NCI-H2196 (cell line): ENCODE data around the gene AMY2B.
"Not testable (repeated sequence)": the region's sequence is repeated elsewhere in the genome, so short reads cannot be mapped to it uniquely, and the experiment has no call there.

Experiments used
- DNase-seq: peaks from one replicate; lab custom pipeline; 2025; ENCODE audit not compliant: unreplicated experiment; lab: John Stamatoyannopoulos, UW

AMY2B gene

DNA sequence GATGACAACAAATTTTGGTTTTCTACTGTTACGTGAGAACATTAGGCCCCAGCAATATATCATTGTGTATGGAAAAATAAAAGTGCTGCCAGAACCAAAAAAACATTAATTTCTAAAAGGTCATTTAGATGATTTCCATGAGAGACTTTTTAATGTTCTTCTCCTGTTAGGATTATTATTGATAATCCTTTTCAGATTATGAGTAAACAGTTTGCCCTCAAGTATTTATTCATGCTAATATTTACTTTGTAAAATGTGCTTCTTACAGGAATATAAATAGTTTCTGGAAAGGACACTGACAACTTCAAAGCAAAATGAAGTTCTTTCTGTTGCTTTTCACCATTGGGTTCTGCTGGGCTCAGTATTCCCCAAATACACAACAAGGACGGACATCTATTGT is at the start of gene AMY2B:
TSS of gene AMY2B (plus strand) at position 301 of the 400 bp plus-strand sequence. CDS start at position 315, 14 bp downstream.
- not testable (repeated sequence) for DNase-seq

DNA sequence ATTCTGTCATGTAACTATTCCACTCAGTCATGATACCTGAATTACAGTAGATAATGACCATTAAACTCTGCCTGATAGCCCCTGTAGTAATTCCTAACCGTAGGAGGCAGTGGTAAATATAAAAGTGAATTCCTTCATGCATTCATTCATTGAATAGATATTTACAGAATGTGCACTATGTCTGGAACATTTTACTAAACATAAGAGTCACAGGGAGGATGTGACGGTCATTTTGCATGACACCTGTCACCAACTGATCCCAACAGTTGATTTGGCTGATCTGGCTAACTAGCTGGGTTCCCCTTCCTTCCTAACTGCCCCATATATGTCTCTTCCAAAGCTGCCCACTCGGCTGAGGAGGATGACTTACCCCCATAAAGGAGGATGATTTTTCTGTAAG is 48.0 kb upstream of the AMY2B start:
- no peak for DNase-seq

DNA sequence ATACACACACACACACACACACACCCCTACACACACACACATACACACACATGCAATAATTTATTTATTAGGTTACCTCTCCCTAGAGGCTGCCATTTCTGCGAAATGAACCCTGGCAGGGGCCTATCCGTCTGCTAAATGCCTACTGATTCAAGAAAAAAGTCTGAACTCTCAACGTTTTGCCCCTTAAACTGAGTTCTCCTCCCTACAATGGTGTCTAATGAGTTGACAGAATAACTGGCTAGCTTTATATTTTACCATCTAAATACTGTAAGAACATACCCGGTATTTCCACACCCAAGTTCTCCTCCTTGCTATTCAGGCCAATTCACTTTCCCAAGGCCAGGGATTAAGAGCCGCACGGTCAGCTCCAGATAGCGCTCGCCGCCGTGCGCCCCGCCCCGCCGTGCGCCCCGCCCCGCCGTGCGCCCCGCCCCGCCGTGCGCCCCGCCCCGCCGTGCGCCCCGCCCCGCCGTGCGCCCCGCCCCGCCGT is 46.2 kb upstream of the AMY2B start:
- DNase-seq, result peak; percentile 53

DNA sequence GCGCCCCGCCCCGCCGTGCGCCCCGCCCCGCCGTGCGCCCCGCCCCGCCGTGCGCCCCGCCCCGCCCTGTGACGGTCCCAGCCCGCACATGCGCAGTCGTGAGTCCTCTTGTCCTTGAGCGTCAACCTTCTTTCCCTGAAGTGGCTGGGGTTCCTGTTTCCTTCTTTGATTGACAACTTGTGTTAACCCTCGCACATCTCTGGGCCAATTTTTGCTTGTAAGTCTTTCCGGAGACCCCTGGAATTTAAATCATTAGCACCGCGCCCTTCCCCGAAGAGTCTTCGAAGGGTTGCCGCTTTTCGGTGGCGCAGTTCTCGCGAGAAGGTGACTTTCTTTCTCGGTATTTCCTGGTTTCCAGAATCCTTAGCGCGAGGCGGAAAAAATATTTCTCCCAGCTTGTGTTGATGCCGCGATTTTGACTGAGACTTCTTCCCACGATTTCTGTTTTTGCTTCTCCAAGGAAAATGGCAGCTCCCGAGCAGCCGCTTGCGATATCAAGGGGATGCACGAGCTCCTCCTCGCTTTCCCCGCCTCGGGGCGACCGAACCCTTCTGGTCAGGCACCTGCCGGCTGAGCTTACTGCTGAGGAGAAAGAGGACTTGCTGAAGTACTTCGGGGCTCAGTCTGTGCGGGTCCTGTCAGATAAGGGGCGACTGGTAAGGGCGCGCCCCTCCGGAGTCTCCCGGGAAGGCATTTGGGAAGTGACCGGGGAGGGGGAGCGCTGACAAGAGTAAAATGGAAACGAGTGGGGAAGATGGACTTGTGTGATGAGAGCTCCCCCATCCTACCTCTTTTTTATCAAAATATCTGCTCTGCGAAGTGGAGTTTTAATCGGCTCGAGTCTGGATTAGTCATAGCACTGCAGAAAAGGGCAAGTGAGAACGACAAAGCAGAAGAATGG is 45.5 kb upstream of the AMY2B start, which contains the start of gene RNPC3:
TSS of gene RNPC3 (plus strand) at position 93 of the 901 bp plus-strand sequence. CDS start at position 465, 372 bp downstream.
- peak; percentile 93 for DNase-seq

DNA sequence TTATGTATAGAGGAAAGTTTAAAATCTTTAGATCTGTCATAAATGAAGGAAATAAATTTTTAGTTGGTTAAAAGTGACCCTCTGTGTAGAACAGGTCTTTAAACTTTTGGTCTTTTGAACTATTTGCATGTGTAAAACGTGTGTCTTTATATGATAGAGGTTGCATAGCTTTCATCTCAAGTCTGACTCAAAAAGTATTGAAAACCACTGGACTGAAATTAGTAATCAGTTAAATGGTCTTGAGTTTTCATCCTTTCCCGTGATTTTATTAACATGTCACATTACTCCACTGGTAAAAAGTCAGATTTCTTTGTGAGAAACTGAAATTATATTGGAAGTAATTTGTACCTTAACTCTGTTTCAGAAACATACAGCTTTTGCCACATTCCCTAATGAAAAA is 44.1 kb upstream of the AMY2B start:
- DNase-seq, result no peak

DNA sequence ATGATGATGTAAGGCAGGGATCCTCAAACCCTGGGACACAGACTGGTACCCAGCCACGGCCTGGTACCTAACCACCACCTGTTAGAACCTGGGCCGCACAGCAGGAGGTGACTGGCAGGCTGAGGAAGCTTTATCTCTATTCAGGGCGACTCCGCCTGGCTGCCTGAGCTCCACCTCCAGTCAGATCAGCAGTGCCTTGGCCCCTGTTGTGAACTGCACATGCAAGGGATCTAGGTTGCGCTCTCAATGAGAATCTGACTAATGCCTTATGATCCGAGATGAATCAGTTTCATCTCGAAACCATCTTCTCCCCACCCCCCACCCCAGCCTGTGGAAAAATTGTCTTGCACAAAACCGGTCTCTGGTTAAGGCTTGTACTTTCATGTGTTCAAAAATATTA is 41.6 kb upstream of the AMY2B start:
- DNase-seq, result no peak

DNA sequence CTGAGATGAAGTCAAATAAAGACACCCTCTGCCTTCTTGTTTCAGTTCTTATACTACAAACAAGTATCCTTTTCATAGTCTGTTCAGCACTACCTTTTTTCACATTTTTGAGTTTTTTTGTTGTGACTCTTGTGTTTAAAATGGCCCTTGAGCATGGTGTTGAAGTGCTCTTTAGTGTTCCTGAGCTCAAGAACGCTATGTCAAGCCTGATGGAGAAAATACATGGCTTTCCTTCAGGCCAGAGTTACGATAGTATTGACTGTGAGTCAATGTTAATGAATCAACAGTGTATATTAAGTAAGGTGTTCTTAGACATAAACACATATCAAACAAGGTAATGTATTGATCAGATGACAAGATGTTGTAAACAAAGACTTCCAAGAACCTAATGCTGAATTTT is 33.2 kb upstream of the AMY2B start:
- no peak for DNase-seq

DNA sequence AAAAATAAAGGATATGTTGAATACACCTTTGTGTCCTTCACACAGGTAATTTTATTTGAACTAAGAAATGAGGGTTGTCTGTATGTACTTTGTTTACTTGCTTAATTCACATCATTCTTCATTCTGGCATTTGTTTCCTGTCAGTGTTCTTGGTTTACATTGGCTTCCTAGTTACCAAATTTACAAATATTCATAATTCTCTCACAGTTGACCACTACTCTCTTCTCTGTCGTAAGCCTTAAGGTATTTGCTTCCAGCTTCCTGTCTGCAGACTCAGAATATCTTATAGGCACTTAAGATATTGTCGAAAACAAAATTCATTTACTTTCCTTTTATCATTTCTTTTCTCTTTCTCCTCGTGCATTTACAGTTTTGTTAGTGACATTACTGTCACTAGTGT is 30.0 kb upstream of the AMY2B start:
- DNase-seq, result no peak

DNA sequence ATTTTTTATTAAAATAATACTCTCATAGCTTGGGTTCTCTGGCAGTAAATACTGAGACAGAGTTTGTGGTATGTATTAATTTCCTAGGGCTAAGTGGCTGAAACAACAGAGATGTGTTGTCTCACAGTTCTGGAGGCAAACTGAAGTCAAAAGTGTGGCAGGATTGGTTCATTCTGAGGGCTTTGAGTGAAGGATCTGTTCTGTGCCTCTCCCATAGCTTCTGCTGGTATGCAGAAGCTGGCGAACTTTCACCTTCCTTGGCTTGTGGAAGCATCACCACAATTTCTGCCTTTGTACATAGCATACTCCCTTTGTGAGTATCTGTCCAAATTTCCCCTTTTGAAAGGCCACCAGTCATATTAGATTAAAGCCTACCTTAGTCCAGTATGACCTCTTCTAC is 24.9 kb upstream of the AMY2B start:
- no peak for DNase-seq

DNA sequence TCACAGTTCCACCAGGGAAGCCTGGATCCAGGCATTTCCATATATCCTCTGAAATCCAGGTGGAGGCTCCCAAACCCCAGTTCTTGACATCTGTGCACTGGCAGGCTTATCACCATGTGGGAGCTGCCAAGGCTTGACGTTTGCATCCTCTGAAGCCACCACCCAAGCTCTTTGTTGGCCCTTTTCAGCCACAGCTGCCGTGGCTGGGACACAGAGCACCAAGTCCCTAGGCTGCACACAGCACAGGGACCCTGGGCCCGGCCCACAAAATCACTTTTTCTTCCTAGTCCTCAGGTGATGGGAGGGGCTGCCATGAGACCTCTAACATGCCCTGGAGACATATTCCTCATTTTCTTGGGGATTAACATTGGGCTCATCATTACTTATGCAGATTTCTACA is 23.5 kb upstream of the AMY2B start:
- DNase-seq, result no peak

DNA sequence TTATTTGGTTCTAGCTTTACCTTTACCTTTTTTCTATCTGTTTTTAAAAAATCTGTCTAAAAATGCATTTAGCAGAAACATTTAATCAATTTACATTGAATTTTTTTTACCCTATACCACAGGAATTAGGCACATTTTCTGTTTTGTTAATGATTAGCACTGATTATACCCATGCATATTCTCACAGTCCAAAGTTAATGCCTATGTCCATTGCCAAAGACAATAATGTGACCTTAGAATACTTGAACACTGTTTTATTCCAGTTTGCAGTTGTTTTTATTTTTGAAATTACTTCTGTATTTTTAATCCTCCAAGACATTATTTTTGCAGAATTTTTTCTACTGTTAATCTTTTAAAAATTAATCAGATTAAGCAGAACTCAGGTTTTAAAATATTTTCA is 11.0 kb upstream of the AMY2B start:
- DNase-seq, result no peak

DNA sequence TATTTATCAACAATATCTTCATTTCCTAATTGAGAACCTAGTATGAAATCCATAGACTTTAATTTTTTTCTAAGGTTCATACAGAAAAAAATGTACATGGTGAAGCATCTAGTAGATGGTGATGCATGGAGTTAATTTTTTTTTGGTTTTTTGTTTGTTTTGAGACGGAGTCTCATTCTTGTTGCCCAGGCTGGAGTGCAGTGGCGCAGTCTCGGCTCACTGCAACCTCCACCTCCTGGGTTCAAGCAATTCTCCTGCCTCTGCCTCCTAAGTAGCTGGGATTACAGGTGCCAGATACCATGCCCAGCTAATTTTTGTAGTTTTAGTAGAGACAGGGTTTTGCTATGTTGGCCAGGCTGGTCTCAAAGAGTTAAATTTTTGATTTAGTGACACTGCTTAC is 10.3 kb upstream of the AMY2B start:
- not testable (repeated sequence) for DNase-seq

DNA sequence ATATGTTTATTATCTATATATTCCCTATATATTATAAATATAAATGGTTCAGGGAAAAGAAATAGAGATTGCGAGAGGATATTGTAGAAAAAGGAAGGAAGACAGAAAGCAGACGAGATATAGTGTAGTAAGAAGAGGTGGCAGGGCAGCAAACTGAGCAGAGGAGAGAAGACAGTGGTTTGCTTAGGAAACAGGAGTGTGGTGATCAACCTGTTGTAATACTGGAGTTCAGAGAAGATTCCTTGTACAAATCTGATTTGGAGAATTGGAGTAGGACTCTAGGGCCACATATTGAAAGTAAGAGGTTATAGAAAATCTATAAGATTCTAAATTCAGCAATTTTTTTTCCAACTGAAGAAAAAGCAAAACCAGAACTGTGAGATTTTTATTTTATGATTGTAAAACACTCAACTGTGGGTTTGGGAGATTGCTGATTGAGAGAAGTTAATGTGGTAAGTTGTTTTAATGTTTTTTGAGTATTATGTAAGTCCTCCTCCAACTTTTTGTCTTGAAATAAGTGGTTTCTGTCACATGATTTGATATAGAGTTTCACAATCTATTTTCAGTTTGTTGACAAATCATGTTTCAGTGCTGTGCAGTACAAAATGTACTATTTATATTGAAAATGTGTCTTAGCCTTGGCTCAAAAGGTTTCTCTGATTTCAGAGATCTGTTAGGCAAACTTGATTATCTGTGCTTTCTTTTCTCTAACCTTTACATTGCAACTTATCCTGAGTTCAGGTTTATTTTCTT is 9.6 kb upstream of the AMY2B start:
- DNase-seq, result no peak

DNA sequence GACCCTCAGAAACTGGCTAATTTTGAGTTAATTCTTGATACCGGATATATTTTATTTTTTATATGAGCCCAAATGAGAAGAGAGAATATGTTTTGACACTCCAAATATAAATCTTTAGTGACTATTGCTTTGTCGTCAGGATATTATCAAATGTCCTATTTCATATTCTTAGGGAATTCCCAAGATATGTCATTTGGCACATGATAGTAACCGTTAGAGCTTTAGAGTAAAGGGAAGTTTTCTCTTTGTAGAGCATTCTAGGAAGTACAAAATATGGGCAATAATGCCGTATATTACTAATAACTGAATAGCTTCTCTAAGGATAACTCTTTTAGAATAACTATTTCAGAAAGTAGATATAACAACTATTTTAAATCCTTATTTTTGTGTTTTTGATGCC is 8.3 kb upstream of the AMY2B start:
- DNase-seq, result no peak

DNA sequence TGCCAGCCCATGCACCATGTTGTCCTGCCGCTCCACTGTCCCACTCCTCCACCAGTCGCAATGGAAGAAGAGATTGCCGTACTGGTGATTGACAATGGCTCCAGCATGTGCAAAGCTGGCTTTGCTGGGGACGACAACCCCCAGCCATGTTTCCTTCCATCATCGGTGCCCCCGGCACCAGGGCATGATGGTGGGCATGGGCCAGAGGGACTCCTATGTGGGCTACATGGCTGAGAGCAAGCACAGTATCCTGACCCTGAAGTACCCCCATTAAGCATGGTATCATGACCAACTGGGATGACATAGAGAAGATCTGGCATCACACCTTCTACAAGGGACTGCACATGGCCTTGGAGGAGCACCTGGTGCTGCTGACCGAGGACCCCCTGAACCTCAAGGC is 1.9 kb upstream of the AMY2B start:
- DNase-seq, result no peak

DNA sequence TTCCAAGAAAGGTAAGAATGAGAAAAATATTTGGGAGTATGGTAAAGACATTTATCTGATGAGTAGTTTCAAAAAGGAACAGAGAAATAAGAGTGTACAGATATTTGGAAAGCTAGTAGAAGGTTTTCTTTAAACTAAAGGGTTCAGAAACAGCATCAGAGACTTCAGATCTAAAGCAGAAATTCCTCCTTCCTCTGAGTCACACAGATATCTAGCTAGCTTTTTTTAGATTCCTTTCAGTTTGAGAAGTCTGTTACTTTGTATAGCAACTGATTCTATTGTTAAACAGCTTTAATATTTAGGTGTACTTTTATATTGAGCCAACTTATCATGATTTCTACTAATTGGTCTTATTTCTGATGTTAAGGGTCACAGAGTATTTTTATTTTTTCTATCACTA is 4.7 kb downstream of the AMY2B start:
- DNase-seq, result no peak

DNA sequence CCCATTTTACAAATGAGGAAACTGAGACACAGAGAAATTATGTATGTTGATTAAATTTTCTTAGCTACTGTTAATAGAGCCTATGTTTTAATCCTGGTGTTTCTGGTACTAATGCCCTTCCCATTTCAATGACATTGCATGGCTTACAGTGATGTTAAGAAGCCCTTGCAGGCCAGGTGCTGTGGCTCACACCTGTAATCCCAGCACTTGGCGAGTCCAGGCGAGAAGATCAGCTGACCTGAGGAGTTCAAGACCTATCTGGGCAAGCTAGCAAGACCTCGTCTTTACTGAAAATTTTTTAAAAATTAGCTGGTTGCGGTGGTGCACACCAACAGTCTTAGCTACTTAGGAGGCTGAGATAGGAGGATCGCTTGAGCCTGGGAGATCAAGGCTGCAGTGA is 5.4 kb downstream of the AMY2B start:
- not testable (repeated sequence) for DNase-seq

DNA sequence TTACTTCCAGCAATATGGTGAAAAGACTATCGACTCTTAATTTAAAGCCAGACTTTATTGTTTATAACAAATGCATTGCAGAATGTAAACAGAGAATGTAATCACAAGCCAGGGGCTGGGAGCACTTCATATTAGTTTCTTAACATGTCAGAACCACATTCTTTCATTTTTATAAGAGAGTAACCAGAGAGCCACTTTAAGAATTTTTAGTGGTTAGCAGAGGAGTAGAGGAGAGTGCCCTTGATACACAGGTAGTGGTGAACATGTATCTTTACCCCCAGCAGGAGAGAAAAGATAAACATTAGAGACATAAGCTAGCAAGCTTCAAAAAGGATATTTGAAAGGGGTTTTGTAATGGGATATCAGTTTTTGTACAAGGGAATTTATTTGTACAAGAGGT is 11.1 kb downstream of the AMY2B start:
- DNase-seq, result no peak

DNA sequence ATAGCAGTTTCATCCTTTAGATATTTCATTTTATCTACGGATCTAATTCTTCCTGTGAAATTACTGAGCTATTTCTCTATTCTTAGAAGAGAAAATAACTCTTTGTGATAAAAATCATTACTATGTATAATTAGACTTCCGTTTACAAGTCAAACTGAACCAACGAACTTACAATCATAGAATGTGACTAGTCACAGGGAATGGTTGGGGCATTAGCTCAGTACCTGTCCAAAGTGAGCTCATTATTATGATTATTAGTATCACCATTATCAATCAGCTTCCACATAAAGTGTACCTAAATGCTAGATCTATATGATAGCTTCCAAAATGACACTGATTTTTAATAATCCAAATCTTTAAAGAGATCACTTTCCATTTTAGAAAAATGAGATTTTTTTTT is 12.5 kb downstream of the AMY2B start:
- DNase-seq, result no peak

DNA sequence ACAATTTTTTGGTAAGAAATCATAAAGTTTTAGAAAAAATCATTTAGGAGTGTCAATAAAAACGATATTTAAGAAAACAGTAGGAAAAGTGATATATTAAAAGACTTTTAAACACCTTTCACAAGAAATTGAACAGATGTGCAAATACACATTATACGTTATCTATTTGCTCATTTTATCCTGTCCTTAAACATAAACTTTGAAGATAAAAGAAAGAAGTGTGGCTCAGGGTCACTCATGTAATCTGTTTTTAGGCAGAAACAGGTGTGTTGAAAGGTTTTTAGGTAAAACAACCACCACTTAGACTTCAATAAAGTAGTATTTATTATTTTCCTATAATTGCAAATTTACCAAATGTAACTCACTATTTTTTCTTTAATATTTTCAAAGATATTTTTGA is 13.1 kb downstream of the AMY2B start:
- DNase-seq, result no peak

DNA sequence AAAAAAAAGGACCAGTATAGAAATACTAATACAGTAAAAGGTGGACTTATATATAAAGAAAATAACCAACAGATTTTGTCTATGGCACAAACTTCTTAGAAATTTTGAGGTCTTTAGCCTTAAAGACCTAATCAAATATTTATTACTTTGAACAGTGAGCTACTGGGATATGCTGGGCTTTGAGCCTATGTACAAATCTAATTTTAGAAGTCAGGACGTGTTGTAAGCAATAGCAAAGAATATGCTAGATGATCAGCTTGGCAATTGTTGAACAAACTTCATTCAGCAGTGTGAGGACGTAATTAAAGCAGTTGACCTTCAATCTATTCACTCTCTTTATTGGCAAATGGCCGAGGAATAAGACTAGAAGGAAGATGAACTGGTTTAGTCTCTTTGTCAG is 31.4 kb downstream of the AMY2B start:
- DNase-seq, result not testable (repeated sequence)

DNA sequence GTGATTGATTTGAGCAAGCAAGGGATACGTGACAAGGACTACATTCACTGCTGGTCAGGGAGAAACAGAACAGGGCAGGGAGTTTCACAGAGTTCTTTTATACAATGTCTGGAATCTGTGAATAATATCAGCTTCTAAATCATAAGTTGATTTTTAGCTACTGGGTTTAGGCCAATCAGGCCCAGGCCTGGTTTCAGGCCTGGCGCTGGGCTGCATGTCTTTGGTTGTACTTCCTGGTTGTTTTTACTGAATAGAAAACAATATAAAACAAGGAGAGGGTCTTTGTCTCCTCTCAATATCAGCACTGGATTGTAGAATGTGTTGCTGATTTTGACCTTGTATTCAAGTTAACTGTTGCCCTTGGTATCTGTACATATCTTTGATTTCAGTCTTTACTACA is 45.0 kb downstream of the AMY2B start:
- DNase-seq, result no peak
